Transverse colon (tissue), 4 donors: ENCODE results near the gene EPC2.

Experiments
- EP300 ChIP-seq: sonication (generic); formaldehyde crosslinking; IDR thresholded peaks from one replicate; pipeline ENCODE4 v1.6.1; 2017; ENCODE audit warnings: antibody characterized with exemption, low read depth
- POLR2A ChIP-seq: fragments of 450-650 bp; IDR thresholded peaks from one replicate; pipeline ENCODE4 v1.6.1; 2016; ENCODE audit warnings: antibody characterized with exemption, mild to moderate bottlenecking, moderate library complexity
- POLR2AphosphoS5 ChIP-seq, 3 donors: sonication (generic); formaldehyde crosslinking; IDR thresholded peaks; one replicate each; pipeline ENCODE4 v1.6.1; 2016; ENCODE audit warnings: antibody characterized with exemption in 3 of 3
- TF ChIP-seq, protein P1 (sequence below), 5 experiments: fragments of 200-600 bp in 3 of 5; fragments of 450-650 bp in 2 of 5; sonication (generic) in 3 of 5; IDR thresholded peaks; 1 replicate in 2 of 5; 2 replicates in 3 of 5; pipeline ENCODE4 v1.5.1; 2016 to 2017; ENCODE audit warnings: antibody characterized with exemption in 5 of 5, inconsistent platforms in 3 of 5, mild to moderate bottlenecking in 2 of 5, moderate library complexity in 1 of 5

DNA sequence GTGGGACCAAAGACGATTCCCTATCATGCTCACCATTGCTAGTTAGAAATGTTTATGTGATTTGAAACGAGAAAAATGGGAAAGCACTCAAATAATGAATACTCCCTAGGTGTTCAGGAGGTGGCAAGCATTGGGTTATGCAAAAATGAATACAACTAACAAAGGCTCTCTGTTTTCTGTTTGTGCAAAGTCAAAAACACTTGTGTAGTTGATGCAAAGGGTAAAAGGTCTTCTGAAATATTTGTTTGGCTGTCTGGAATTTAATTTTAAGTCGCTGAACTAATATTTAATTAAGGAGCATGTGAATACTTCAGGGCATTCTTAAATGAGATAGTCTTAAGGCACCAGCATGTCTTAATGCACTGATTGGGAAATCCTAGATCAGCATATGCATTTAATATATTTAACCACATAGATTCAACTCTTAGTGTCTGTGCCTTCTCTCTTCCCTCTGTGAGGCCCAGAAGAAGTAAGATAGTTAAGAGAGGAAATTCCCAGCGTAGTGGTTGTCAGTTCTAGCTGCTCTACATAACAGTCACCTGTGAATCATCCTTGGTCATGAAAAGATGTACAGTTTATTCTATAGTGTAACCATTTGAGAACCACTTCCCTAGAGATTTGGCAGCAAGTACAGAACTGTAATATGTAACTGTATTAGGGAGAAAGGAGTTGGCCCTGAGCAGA is 111.9 kb downstream of the EPC2 start:
- TF ChIP-seq POLR2A (no peak), POLR2AphosphoS5 (IDR thresholded peaks at IDR 0.05) (no peak), EP300 (no peak)
- TF ChIP-seq, protein P1, sequence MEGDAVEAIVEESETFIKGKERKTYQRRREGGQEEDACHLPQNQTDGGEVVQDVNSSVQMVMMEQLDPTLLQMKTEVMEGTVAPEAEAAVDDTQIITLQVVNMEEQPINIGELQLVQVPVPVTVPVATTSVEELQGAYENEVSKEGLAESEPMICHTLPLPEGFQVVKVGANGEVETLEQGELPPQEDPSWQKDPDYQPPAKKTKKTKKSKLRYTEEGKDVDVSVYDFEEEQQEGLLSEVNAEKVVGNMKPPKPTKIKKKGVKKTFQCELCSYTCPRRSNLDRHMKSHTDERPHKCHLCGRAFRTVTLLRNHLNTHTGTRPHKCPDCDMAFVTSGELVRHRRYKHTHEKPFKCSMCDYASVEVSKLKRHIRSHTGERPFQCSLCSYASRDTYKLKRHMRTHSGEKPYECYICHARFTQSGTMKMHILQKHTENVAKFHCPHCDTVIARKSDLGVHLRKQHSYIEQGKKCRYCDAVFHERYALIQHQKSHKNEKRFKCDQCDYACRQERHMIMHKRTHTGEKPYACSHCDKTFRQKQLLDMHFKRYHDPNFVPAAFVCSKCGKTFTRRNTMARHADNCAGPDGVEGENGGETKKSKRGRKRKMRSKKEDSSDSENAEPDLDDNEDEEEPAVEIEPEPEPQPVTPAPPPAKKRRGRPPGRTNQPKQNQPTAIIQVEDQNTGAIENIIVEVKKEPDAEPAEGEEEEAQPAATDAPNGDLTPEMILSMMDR (IDR thresholded peaks at IDR 0.05) = no peak
